ENCODE results near the gene MINDY3.

DNA sequence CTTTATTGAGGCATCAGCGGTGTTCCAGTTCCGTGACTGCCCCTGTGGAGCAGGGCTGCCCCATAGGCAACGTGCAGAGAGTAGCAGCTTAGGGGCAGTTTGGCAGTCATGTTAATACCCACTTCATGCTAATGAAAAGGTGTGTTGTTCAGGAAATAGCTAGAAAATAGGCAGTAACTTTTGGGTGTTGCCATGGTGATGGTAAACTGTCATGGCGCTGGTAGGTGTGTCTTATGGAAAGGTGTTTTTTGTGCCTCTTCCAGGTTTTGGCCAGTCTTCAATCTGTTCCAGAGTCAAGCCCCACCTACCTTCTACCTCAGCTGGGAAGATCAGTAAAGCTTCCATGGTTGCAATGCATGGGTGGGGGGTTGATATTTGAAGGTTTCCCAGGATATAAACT is 36.3 kb upstream of the MINDY3 start:
- TF ChIP-seq, protein P1, sequence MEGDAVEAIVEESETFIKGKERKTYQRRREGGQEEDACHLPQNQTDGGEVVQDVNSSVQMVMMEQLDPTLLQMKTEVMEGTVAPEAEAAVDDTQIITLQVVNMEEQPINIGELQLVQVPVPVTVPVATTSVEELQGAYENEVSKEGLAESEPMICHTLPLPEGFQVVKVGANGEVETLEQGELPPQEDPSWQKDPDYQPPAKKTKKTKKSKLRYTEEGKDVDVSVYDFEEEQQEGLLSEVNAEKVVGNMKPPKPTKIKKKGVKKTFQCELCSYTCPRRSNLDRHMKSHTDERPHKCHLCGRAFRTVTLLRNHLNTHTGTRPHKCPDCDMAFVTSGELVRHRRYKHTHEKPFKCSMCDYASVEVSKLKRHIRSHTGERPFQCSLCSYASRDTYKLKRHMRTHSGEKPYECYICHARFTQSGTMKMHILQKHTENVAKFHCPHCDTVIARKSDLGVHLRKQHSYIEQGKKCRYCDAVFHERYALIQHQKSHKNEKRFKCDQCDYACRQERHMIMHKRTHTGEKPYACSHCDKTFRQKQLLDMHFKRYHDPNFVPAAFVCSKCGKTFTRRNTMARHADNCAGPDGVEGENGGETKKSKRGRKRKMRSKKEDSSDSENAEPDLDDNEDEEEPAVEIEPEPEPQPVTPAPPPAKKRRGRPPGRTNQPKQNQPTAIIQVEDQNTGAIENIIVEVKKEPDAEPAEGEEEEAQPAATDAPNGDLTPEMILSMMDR (IDR thresholded peaks at IDR 0.05) = no peak
- TF ChIP-seq POLR2AphosphoS5 (IDR thresholded peaks at IDR 0.05) (no peak), POLR2A (IDR thresholded peaks at IDR 0.05) (no peak), EP300 (IDR thresholded peaks at IDR 0.05) (no peak)
